GM12891 (cell line): Measurements from ENCODE around the gene FAF1.

Experiments
- DNase-seq: peaks from one replicate; pipeline ENCODE4 v3.0.0; 2011; ENCODE audit warnings: low spot score; ENCODE audit not compliant: insufficient read length
- FAIRE-seq: peaks from 2 replicates; lab custom pipeline; 2011; peaks lifted over from hg19 to GRCh38; lab: Jason Lieb, UNC
- PAX5 ChIP-seq: IDR thresholded peaks from 2 replicates; pipeline ENCODE4 v1.6.1; 2011; ENCODE audit warnings: low read length, moderate library complexity, mild to moderate bottlenecking; ENCODE audit not compliant: insufficient read depth, severe bottlenecking
- POLR2A ChIP-seq: IDR thresholded peaks from 2 replicates; pipeline ENCODE4 v1.6.1; 2011; ENCODE audit warnings: low read depth, low read length, control low read depth
- POLR2AphosphoS5 ChIP-seq: IDR thresholded peaks from 2 replicates; pipeline ENCODE4 v1.6.1; 2011; ENCODE audit warnings: low read depth, low read length, control low read depth
- POU2F2 ChIP-seq: IDR thresholded peaks from 2 replicates; pipeline ENCODE4 v1.6.1; 2011; ENCODE audit warnings: low read depth, mild to moderate bottlenecking, control low read depth, low read length, moderate library complexity
- SPI1 ChIP-seq: IDR thresholded peaks from 2 replicates; pipeline ENCODE4 v1.6.1; 2011; ENCODE audit warnings: low read depth, low read length, control low read depth
- TAF1 ChIP-seq: IDR thresholded peaks from 2 replicates; pipeline ENCODE4 v1.6.1; 2011; ENCODE audit warnings: low read depth, low read length, control low read depth

The FAF1 gene

GRCh38 chr1:50857702-50858101 is 102.4 kb downstream of the FAF1 start:
- no peak for DNase-seq
- TF ChIP-seq TAF1 (no peak), POLR2A (no peak), POLR2AphosphoS5 (no peak), POU2F2 (no peak), PAX5 (no peak), SPI1 (no peak)
- FAIRE-seq = no peak

DNA sequence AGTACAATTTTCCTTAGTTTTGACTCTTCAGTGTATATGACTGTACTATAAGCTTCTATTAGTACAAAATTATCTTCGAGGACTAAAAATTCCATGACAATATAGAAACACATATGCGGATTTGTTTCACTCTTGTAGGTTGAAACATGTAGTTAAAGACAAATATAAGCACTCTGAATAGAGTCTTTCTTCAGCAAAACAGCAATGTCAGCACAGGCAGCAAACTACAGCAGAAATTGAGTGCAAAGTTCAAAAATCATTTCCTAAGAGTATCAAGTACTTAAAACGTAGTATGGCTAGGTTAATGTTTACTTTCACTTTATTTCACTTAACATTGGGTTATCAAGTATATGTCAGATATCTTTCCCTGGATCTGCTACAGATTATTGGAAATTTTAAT is 106.7 kb downstream of the FAF1 start:
- no peak for DNase-seq
- TF ChIP-seq POU2F2 (no peak), PAX5 (no peak), SPI1 (no peak), POLR2AphosphoS5 (no peak), TAF1 (no peak), POLR2A (no peak)
- FAIRE-seq = no peak

GRCh38 chr1:50852889-50853288 is 107.2 kb downstream of the FAF1 start:
- DNase-seq = no peak
- TF ChIP-seq PAX5 = no peak
- TF ChIP-seq POLR2AphosphoS5 = no peak
- no peak for TF ChIP-seq TAF1
- TF ChIP-seq POLR2A = no peak
- TF ChIP-seq SPI1 = no peak
- TF ChIP-seq POU2F2 = no peak
- FAIRE-seq = no peak

DNA sequence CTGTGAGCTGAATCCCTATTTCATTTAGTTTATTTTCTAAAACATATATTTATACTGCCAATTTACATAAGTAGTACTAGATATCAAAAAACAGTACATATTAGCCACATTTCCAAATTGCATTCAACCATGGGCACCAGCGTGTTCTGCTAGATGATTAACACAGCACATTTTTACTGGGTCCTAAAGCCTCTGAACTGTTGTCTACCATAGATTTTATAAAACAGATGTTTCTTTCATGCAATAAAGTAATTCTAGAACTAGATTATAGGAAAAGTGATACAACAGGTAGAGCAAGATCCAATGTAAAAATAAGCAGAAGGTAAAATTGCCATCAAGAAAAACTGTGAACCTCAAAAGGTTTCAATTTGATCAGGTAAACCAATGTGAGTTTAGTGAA is 108.6 kb downstream of the FAF1 start:
- DNase-seq (no peak), FAIRE-seq (no peak)
- TF ChIP-seq SPI1 = no peak
- TF ChIP-seq POLR2AphosphoS5 = no peak
- no peak for TF ChIP-seq PAX5
- TF ChIP-seq TAF1 = no peak
- no peak for TF ChIP-seq POLR2A
- no peak for TF ChIP-seq POU2F2

- TF ChIP-seq PAX5 (no peak), POLR2AphosphoS5 (no peak), TAF1 (no peak), SPI1 (no peak), POLR2A (no peak), POU2F2 (no peak)
- FAIRE-seq (no peak), DNase-seq (no peak)
These were observed 109.0 kb downstream of the FAF1 start for GRCh38 chr1:50851034-50851433.

- TF ChIP-seq POU2F2 (no peak), TAF1 (no peak), SPI1 (no peak), POLR2AphosphoS5 (no peak), PAX5 (no peak), POLR2A (no peak)
- DNase-seq (no peak), FAIRE-seq (no peak)
These were observed 112.8 kb downstream of the FAF1 start for GRCh38 chr1:50847303-50847702.

GRCh38 chr1:50846224-50846839 is 113.7 kb downstream of the FAF1 start:
- DNase-seq (no peak), FAIRE-seq (no peak)
- no peak for TF ChIP-seq POU2F2
- TF ChIP-seq POLR2A = no peak
- TF ChIP-seq PAX5 = no peak
- TF ChIP-seq POLR2AphosphoS5 = no peak
- no peak for TF ChIP-seq TAF1
- TF ChIP-seq SPI1 = no peak

DNA sequence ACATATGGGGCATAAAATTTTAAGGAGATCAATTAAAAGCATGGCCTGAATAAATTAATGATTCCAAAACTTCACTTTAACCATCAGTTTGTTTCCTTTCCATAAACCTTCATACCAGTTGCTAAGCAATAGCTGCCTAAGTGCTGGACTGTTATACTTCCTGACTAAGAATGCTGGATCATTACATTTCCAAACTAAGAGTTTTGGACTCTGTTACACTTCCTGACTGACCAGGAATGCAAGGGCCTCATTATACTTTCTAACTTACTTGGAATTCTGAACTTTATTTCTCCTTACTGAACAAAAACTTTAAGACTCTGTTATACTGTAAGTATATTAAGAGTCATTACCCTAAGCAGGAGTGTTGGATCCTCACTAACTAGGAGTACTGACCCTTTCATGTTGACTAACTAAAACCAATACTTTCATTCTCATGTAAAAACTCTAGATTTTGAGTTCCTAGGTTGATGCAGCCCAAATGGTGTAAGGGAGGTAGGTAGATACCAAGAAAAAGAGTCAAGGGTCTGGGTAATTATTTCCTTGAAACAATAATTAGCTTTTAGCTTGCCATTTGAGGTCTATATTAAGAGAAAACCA is 118.2 kb downstream of the FAF1 start:
- DNase-seq = no peak
- no peak for FAIRE-seq
- TF ChIP-seq TAF1 (no peak), SPI1 (no peak), POU2F2 (no peak), POLR2A (no peak), PAX5 (no peak), POLR2AphosphoS5 (no peak)

DNA sequence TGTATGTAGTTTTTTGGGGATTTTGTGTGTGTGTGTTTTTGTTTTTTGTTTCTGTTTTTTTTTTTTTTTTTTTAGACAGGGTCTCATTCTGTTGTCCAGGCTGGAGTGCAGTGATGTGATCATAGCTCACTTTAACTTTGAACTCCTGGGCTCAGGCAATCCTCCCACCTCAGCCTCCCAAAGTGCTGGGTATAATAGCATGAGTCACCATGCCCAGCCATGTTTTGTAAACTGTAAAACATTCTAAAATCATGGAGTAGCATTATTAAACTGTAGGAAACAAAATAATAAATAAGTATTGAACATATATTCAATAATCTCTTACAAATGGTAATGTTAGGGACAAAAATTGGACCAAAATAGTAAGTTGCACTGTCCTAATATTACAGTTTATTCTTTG is 124.0 kb downstream of the FAF1 start:
- FAIRE-seq (no peak), DNase-seq (no peak)
- no peak for TF ChIP-seq POLR2AphosphoS5
- TF ChIP-seq POU2F2 = no peak
- no peak for TF ChIP-seq PAX5
- TF ChIP-seq TAF1 = no peak
- no peak for TF ChIP-seq SPI1
- TF ChIP-seq POLR2A = no peak

- FAIRE-seq (no peak), DNase-seq (no peak)
- TF ChIP-seq SPI1 (no peak), POLR2A (no peak), TAF1 (no peak), PAX5 (no peak), POU2F2 (no peak), POLR2AphosphoS5 (no peak)
These were observed 126.9 kb downstream of the FAF1 start for GRCh38 chr1:50833216-50833615.
